GM12873 (cell line): ENCODE measurements around the gene MDFI.

Experiments used
- CTCF ChIP-seq: IDR thresholded peaks from 2 replicates; pipeline ENCODE4 v1.5.1; 2012; ENCODE audit warnings: low read depth, mild to moderate bottlenecking, moderate library complexity, low read length, control low read depth; ENCODE audit not compliant: insufficient read depth; ENCODE audit errors: missing control alignments

The MDFI gene

DNA sequence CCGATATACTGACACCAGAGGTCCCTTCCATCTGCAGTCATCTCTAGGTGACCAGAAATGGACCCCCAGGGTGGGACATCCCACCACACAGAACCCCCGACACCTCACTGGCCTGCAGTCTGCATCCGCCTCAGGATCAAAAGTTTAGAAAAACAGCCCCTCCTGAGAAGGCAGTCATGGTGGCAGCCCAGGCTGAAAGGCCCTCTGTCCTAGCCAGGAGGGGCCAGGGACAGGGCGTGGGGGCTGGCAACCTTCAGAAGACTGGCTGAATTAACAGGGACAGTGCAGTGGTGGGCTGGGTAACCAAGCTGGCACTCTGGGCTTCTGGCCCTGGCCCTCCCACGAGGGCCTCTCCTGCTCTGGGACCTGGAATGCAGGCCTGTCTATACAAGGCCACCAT is 34.3 kb upstream of the MDFI start:
- no peak for TF ChIP-seq CTCF

DNA sequence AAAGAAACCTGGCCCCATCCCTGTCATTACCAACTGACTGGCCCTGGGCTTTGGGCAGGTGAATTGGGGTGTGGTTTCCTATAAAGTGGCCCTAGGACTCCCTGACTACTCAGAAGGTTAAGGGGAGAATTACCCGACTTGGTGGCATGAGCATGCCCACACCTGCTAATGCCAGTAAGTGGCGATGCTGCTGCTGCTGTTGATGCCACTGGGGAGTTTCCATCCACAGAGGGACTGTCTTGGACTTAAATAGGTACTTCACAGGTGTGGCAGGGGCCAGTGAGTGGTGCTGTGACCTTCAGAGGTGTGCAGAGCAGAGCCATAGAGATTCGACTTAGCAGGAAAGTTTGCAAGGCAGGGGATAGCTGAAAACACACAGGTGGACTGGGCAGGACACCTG is 32.6 kb upstream of the MDFI start:
- TF ChIP-seq CTCF, result no peak

DNA sequence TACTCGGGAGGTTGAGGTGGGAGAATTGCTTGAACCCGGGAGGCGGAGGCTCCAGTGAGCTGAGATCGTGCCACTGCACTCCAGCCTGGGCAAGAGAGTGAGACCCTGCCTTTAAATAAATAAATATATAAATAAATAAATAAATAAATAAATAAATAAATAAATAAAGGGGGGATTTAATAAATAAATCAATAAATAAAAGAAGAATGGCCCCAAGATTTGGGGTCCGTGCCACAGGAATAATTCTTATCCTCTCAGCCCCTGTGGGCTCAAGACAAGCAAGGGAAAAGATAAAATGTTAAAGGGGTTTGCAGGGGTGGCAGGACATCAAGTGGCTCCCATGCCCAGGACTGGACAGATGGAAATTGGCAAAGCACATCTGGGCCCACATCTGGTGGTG is 31.2 kb upstream of the MDFI start:
- TF ChIP-seq CTCF, result no peak

- no peak for TF ChIP-seq CTCF
These were observed 30.5 kb upstream of the MDFI start for GRCh38 chr6:41607736-41608135.

- no peak for TF ChIP-seq CTCF
These were observed 29.7 kb upstream of the MDFI start for GRCh38 chr6:41608443-41609151.

DNA sequence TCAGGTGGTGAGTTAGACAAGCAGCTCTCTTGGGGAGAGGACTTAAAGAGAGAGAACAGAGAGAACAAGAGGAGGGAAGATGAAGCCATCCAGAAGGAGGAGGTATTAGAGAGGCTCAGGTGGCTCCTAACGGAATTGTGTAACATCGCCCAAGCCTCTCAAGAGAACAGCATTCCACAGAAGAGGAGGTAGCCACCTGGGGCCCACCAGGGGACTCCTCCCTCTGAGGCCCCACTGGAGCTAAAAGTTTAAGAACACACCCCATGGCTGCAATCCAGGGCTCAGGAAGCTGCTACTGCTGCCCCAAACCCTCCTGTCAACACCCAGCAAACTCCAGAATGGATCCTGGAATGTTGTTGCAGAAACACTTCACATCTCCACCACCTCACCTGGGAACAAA is 23.6 kb upstream of the MDFI start:
- no peak for TF ChIP-seq CTCF

DNA sequence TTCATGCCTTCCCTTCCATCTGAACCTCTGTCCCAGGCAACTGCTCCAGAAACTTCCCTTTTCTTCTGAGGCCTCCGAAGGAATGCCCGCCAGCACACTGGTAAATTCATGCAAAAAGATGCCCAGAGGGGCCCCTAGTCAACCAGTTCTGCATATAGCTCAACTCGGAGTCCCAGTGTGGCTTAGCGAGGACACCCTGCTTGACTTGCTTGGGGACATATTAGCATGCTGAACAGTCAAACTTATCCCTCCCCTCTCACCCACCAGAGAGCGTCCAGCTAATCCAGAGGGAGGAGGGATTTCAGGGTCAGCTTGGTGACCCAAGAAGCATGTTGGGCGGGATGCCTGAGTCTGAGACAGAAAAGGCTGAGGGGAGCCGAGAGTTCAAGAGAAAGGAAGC is 23.0 kb upstream of the MDFI start:
- no peak for TF ChIP-seq CTCF

DNA sequence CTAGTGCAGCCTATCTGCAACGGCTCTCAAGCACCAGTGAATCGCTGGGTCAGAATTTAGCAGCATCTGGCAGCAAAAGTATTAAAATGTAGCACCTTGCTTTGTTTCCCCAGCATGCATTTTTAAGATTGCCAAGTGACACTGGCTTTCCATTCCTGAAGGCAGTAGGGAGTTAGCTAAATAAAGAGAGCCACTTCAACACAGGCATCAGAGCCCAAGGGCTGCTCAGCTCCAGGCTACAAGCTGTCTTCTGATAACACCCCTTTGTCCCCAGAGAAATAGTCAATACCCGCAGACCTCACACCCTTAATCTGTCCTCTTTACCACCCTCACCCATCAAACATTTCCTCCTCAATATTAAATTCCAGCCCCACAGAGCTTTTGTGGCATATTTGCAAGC is 19.7 kb upstream of the MDFI start:
- TF ChIP-seq CTCF, result no peak
